SK-N-SH (cell line): ENCODE measurements around the gene POTEF. TPM values are rescaled to one million over a fixed set of nuclear protein-coding genes. Genes with fewer than 3 reads are reported as not detected.
"Not testable (repeated sequence)": the region's sequence is repeated elsewhere in the genome, so short reads cannot be mapped to it uniquely, and the experiment has no call there.

Experiments
- CTCF ChIA-PET: fragments of 300-600, 350-600 bp; formaldehyde crosslinking; extraction: SDS; loops from one replicate; lab custom pipeline; 2021; lab: Yijun Ruan, JAX
- POLR2A ChIA-PET: fragments of 350-600 bp; sonication (Branson Sonifier 250); formaldehyde crosslinking; extraction: SDS; loops from one replicate; lab custom pipeline; 2020; ENCODE audit warnings: antibody characterized with exemption, inconsistent platforms; lab: Yijun Ruan, JAX
- DNase-seq: peaks from one replicate; pipeline ENCODE4 v3.0.0; 2012
- H2AFZ ChIP-seq: fragments of 200-600 bp; sonication (generic); 2 replicates; pipeline ENCODE4 v1.8.1; 2016; ENCODE audit warnings: antibody characterized with exemption, mild to moderate bottlenecking, low read depth
- H3F3A ChIP-seq: fragments of 200-600 bp; sonication (generic); replicated peaks from 2 replicates; pipeline ENCODE3; 2016; ENCODE audit warnings: antibody characterized with exemption, mild to moderate bottlenecking; ENCODE audit not compliant: insufficient read depth
- H3K27ac ChIP-seq, 2 experiments: fragments of 200-500 bp in 1 of 2; fragments of 200-600 bp in 1 of 2; sonication (Bioruptor generic) in 1 of 2; sonication (generic), shearing (Covaris generic) in 1 of 2; 2 replicates each; pipeline versions ENCODE4 v1.5.1 to v1.6.1; 2014 to 2016; ENCODE audit warnings: low read depth in 2 of 2, inconsistent platforms in 1 of 2, low read length in 1 of 2, mild to moderate bottlenecking in 1 of 2, mixed read lengths in 1 of 2
- H3K27me3 ChIP-seq: fragments of 200-600 bp; sonication (generic), shearing (Covaris generic); 2 replicates; pipeline ENCODE4 v1.6.1; 2016; ENCODE audit warnings: mixed run types; ENCODE audit not compliant: insufficient read depth
- H3K36me3 ChIP-seq, 2 experiments: fragments of 200-500 bp in 1 of 2; fragments of 200-600 bp in 1 of 2; sonication (Bioruptor generic) in 1 of 2; sonication (generic) in 1 of 2; replicated peaks in 1 of 2; 2 replicates each; pipeline versions ENCODE3 to v1.5.1; 2014 to 2016; ENCODE audit warnings: low read length in 1 of 2, mild to moderate bottlenecking in 1 of 2; ENCODE audit not compliant: insufficient read depth in 2 of 2, control insufficient read depth in 1 of 2
- H3K4me1 ChIP-seq, 2 experiments: fragments of 200-500 bp in 1 of 2; fragments of 200-600 bp in 1 of 2; sonication (Bioruptor generic) in 1 of 2; sonication (generic), shearing (Covaris generic) in 1 of 2; 2 replicates each; pipeline versions ENCODE4 v1.5.1 to v1.6.1; 2014 to 2016; ENCODE audit warnings: low read depth in 1 of 2, low read length in 1 of 2, mixed run types in 1 of 2; ENCODE audit not compliant: insufficient read depth in 2 of 2, control insufficient read depth in 1 of 2
- H3K4me2 ChIP-seq: fragments of 200-600 bp; sonication (generic), shearing (Covaris generic); 2 replicates; pipeline ENCODE4 v1.6.1; 2017; ENCODE audit warnings: mixed run types
- H3K4me3 ChIP-seq, 2 experiments: fragments of 200-500 bp in 1 of 2; fragments of 200-600 bp in 1 of 2; sonication (Bioruptor generic) in 1 of 2; sonication (generic), shearing (Covaris generic) in 1 of 2; 2 replicates each; pipeline versions ENCODE4 v1.5.1 to v1.8.1; 2014 to 2016; ENCODE audit warnings: low read depth in 2 of 2, inconsistent platforms in 1 of 2, low read length in 1 of 2, mild to moderate bottlenecking in 1 of 2, mixed read lengths in 1 of 2, moderate library complexity in 1 of 2
- H3K79me2 ChIP-seq: fragments of 200-600 bp; sonication (generic); 2 replicates; pipeline ENCODE4 v1.8.1; 2017; ENCODE audit warnings: mild to moderate bottlenecking; ENCODE audit not compliant: insufficient read depth
- H3K9ac ChIP-seq: fragments of 200-600 bp; sonication (generic); 2 replicates; pipeline ENCODE4 v1.6.1; 2017; ENCODE audit warnings: mixed run types
- H3K9me2 ChIP-seq: fragments of 200-600 bp; sonication (generic); 2 replicates; pipeline ENCODE4 v1.6.1; 2017; ENCODE audit warnings: mixed run types
- H3K9me3 ChIP-seq: fragments of 200-600 bp; sonication (generic); 2 replicates; pipeline ENCODE4 v1.6.1; 2017; ENCODE audit warnings: mixed run types, mild to moderate bottlenecking, moderate library complexity
- H4K20me1 ChIP-seq: fragments of 200-600 bp; sonication (generic); 2 replicates; pipeline ENCODE4 v1.6.1; 2017; ENCODE audit warnings: mild to moderate bottlenecking, mixed run types; ENCODE audit not compliant: insufficient read depth
- WGBS: methylation state at CpG from one replicate; pipeline ENCODE4 v1.1.6; 2017; ENCODE audit warnings: low lambda C conversion rate; 5-methylcytosine and 5-hydroxymethylcytosine counted together
- polyA plus RNA-seq, 3 experiments: library from polyadenylated mRNA; depleted of rRNA; stranded (reverse); fragments of >200 nt; gene quantifications; 2 replicates each; pipeline ENCODE4 v1.2.3, GENCODE V29; 2012

Gene POTEF
- polyA plus RNA-seq, 1 of the 3 experiments (the other 2 are of a cell fraction), result not detected

GRCh38 chr2:130138841-130139251, 9.8 kb upstream of the POTEF start:
- H3K4me3 ChIP-seq, H3K4me2 ChIP-seq, H3K36me3 ChIP-seq, POLR2A ChIA-PET, DNase-seq, H3K9me2 ChIP-seq, H2AFZ ChIP-seq, H3K9ac ChIP-seq, H3K27me3 ChIP-seq, H3K9me3 ChIP-seq, H3F3A ChIP-seq, H4K20me1 ChIP-seq, H3K79me2 ChIP-seq: not testable (repeated sequence)
- CTCF ChIA-PET, result interaction anchor here (0.9 kb wide), 1 partner anchor 43 kb away, joined by 3 read pairs; the partner anchor contains the start of genes MZT2B and SMPD4
- Histone ChIP-seq H3K27ac (peak overlapping the region in 1 of 2 experiments; percentile 82; a peak in 2 of 4 replicates), H3K4me1 (peaks cover 0 to 37% of the 10 kb centered on the region in 2 experiments; a peak in 1 of 4 replicates)
- WGBS, result 81% methylated on average over 9 of the region's 15 CpGs

GRCh38 chr2:130138326-130138725, 9.3 kb upstream of the POTEF start:
- H3K9me2 ChIP-seq, H3K9me3 ChIP-seq, H3K36me3 ChIP-seq, POLR2A ChIA-PET, H3F3A ChIP-seq, CTCF ChIA-PET, H2AFZ ChIP-seq, H3K9ac ChIP-seq, DNase-seq, H3K79me2 ChIP-seq, H3K4me3 ChIP-seq, H4K20me1 ChIP-seq, H3K27me3 ChIP-seq, H3K4me2 ChIP-seq: not testable (repeated sequence)
- WGBS, result 94% methylated on average over 3 of the region's 13 CpGs
- Histone ChIP-seq H3K4me1 (peaks cover 0 to 34% of the 10 kb centered on the region in 2 experiments; a peak in 1 of 4 replicates), H3K27ac (peak overlapping the region in 1 of 2 experiments; percentile 82; a peak in 2 of 4 replicates)

GRCh38 chr2:130137118-130137517, 8.1 kb upstream of the POTEF start:
- 80% methylated on average over 2 of the region's 5 CpGs for WGBS
- H3K27ac ChIP-seq, POLR2A ChIA-PET, H3K79me2 ChIP-seq, H3F3A ChIP-seq, H3K36me3 ChIP-seq, H3K27me3 ChIP-seq, H3K9ac ChIP-seq, H3K4me2 ChIP-seq, H3K9me3 ChIP-seq, H2AFZ ChIP-seq, H4K20me1 ChIP-seq, DNase-seq, H3K9me2 ChIP-seq, H3K4me3 ChIP-seq: not testable (repeated sequence)
- H3K4me1 ChIP-seq, result peaks cover 0 to 29% of the 10 kb centered on the region in 2 experiments; a peak in 1 of 4 replicates
- CTCF ChIA-PET, result interaction anchor here (0.7 kb wide), 1 partner anchor 198 kb away, joined by 3 read pairs; no protein-coding TSS in a partner anchor

- H3K4me2 ChIP-seq, CTCF ChIA-PET, H3K36me3 ChIP-seq, H3K27me3 ChIP-seq, H2AFZ ChIP-seq, H3K27ac ChIP-seq, DNase-seq, H3K79me2 ChIP-seq, POLR2A ChIA-PET, H3F3A ChIP-seq, H4K20me1 ChIP-seq, H3K9me2 ChIP-seq, H3K4me3 ChIP-seq, H3K9me3 ChIP-seq, H3K9ac ChIP-seq: not testable (repeated sequence)
- WGBS, result no CpG with 5 or more reads among the region's 10 CpGs
- peaks cover 0 to 29% of the 10 kb centered on the region in 2 experiments; a peak in 1 of 4 replicates for H3K4me1 ChIP-seq
Measured at GRCh38 chr2:130136546-130136945, 7.5 kb upstream of the POTEF start.
